HepG2 (cell line): ENCODE results near the gene PTCD1. TPM values are rescaled to one million over a fixed set of nuclear protein-coding genes. Genes with fewer than 3 reads are reported as not detected.

Source experiments
- ATAC-seq: fragments of 200-7000 bp; cut with Tn5 transposase; 3 replicates; pipeline ENCODE4 v1.9.1; 2020; ENCODE audit warnings: mild to moderate bottlenecking, moderate library complexity
- BruUV-seq: library from RNA; stranded (reverse); fragments of 400-500 nt; replicated peaks from 2 replicates; lab custom pipeline; 2021; lab: Mats Ljungman, UMichigan
- CTCF ChIA-PET: fragments of 300-600 bp; formaldehyde crosslinking; extraction: SDS; loops from one replicate; lab custom pipeline; 2021; ENCODE audit warnings: low total read pairs, inconsistent platforms, low intra/inter-chr PET ratio; lab: Yijun Ruan, JAX
- POLR2A ChIA-PET: fragments of 350-600 bp; sonication (Branson Sonifier 250); formaldehyde crosslinking; loops from one replicate; lab custom pipeline; 2020; ENCODE audit warnings: antibody characterized with exemption, inconsistent platforms; lab: Yijun Ruan, JAX
- DNase-seq: peaks from one replicate; pipeline ENCODE4 v3.0.0-alpha.2; 2015; ENCODE audit warnings: low spot score
- FAIRE-seq: peaks from 3 replicates; lab custom pipeline; 2011; peaks lifted over from hg19 to GRCh38; lab: Jason Lieb, UNC
- H2AFZ ChIP-seq: one replicate; pipeline ENCODE4 v1.6.1; 2011; ENCODE audit warnings: low read length, inconsistent platforms
- H3K27ac ChIP-seq: fragments of 300-600 bp; 3 replicates; pipeline ENCODE4 v1.8.0; 2011; ENCODE audit warnings: mixed run types, mild to moderate bottlenecking, mixed read lengths, low read length, inconsistent platforms; ENCODE audit not compliant: insufficient read depth; ENCODE audit errors: extremely low read length
- H3K27me3 ChIP-seq, 2 experiments: fragments of 200-600 bp in 1 of 2; 2 replicates in 1 of 2; 3 replicates in 1 of 2; pipeline versions ENCODE4 v1.6.0 to v1.8.0; 2011; ENCODE audit warnings: low read length in 2 of 2, mild to moderate bottlenecking in 2 of 2, moderate library complexity in 2 of 2, inconsistent platforms in 1 of 2; ENCODE audit not compliant: insufficient read depth in 2 of 2, control insufficient read depth in 1 of 2
- H3K36me3 ChIP-seq, 2 experiments: fragments of 200-600 bp in 1 of 2; replicated peaks in 1 of 2; 2 replicates in 1 of 2; 3 replicates in 1 of 2; pipeline versions ENCODE4 v1.5.1 to v1.8.0; 2011; ENCODE audit warnings: low read length in 2 of 2, inconsistent platforms in 1 of 2; ENCODE audit not compliant: insufficient read depth in 2 of 2, control insufficient read depth in 1 of 2
- H3K4me1 ChIP-seq: 2 replicates; pipeline ENCODE4 v1.5.1; 2012; ENCODE audit warnings: low read length, inconsistent platforms; ENCODE audit not compliant: insufficient read depth
- H3K4me2 ChIP-seq: 2 replicates; pipeline ENCODE4 v1.6.0; 2011; ENCODE audit warnings: low read depth, low read length, inconsistent platforms
- H3K4me3 ChIP-seq, 3 experiments: fragments of 200-600 bp in 1 of 3; sonication (generic), shearing (Covaris generic) in 1 of 3; replicated peaks in 1 of 3; 2 replicates each; pipeline ENCODE4 v1.5.1; 2011 to 2016; ENCODE audit warnings: low read length in 3 of 3, inconsistent platforms in 2 of 3, low read depth in 2 of 3, mild to moderate bottlenecking in 2 of 3, control low read depth in 1 of 3, mixed read lengths in 1 of 3; ENCODE audit not compliant: insufficient read depth in 1 of 3
- H3K79me2 ChIP-seq: one replicate; pipeline ENCODE4 v1.6.1; 2011; ENCODE audit warnings: low read length, inconsistent platforms; ENCODE audit not compliant: insufficient read depth
- H3K9ac ChIP-seq: 2 replicates; pipeline ENCODE4 v1.6.0; 2011; ENCODE audit warnings: mild to moderate bottlenecking, low read depth, low read length, inconsistent platforms; ENCODE audit not compliant: insufficient read depth
- H3K9me3 ChIP-seq: 2 replicates; pipeline ENCODE4 v1.5.1; 2012; ENCODE audit warnings: mild to moderate bottlenecking, low read length
- H4K20me1 ChIP-seq: 2 replicates; pipeline ENCODE4 v1.6.0; 2011; ENCODE audit warnings: inconsistent platforms, mild to moderate bottlenecking, low read length, moderate library complexity; ENCODE audit not compliant: insufficient read depth
- CBX5 ChIP-seq: sonication (generic); formaldehyde crosslinking; IDR thresholded peaks from 2 replicates; pipeline ENCODE4 v1.4.0; 2020; ENCODE audit warnings: missing genetic modification reagents, borderline replicate concordance
- RCOR2 ChIP-seq: IDR thresholded peaks from 2 replicates; pipeline ENCODE4 v1.6.1; 2016; ENCODE audit warnings: missing biosample characterization, missing genetic modification reagents
- ZNF430 ChIP-seq: sonication (generic); formaldehyde crosslinking; IDR thresholded peaks from 2 replicates; pipeline ENCODE4 v1.9.0; 2021; ENCODE audit warnings: mild to moderate bottlenecking, missing genetic modification reagents
- ZNF772 ChIP-seq: sonication (generic); formaldehyde crosslinking; IDR thresholded peaks from 2 replicates; pipeline ENCODE4 v1.5.0; 2020; ENCODE audit warnings: mild to moderate bottlenecking, missing genetic modification reagents
- WGBS: methylation state at CpG from one replicate; pipeline ENCODE4 v1.1.6; 2017; ENCODE audit warnings: low lambda C conversion rate; 5-methylcytosine and 5-hydroxymethylcytosine counted together
- in situ Hi-C: cut with HindIII; loops from 2 replicates; pipeline ENCODE4 v1.10.0; 2017; ENCODE audit warnings: low pct_unique_long_range_greater_than_20kb; ENCODE audit not compliant: extremely low pct_ligation_motif_present
- intact Hi-C: fragments of 100-400 bp; cut with micrococcal nuclease; formaldehyde crosslinking; loops from one replicate; pipeline ENCODE4 v1.10.0; 2022; ENCODE audit not compliant: unreplicated experiment
- polyA plus RNA-seq, 8 experiments: library from polyadenylated mRNA; depleted of rRNA in 3 of 8; stranded (reverse) in 7 of 8; unstranded in 1 of 8; fragments of >200 nt; fragmentation: Illumina TruSeq in 4 of 8; extraction: Trizol in 4 of 8; gene quantifications; 2 replicates each; pipeline versions ENCODE4 v1.2.1 to v1.2.3, GENCODE V29; 2011 to 2016; ENCODE audit warnings: low read depth in 4 of 8, missing spikeins in 1 of 8, mixed read lengths in 1 of 8; ENCODE audit not compliant: insufficient read depth in 1 of 8
- total RNA-seq, 5 experiments: library from RNA; depleted of rRNA; stranded (reverse); fragments of >200 nt; fragmentation: Illumina TruSeq; extraction: Trizol; gene quantifications; 2 replicates each; pipeline ENCODE4 v1.2.3, GENCODE V29; 2016; ENCODE audit warnings: low read depth in 1 of 5

The PTCD1 gene
- total and polyA plus RNA-seq, 2 of the 13 experiments (the other 11 are each of a cell fraction or from before 2014, with no cell fraction given): 3.0 to 8.4 TPM

DNA sequence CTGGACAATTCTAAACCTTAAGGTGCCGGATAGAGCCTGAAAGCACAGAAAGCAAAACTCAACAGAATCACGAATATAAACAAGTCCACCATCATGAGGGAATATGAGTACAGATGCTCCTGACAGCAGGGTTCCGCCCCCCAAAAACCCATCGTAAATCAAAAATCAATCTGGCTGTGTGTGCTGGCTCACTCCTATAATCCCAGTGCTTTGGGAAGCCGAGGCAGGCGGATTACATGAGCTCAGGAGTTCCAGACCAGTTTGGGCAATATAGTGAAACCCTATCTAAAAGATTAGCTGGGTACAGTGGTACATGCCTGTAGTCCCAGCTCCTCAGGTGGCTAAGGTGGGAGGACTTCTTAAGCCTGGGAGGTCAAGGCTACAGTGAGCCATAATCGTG lies 17.6 kb downstream of the PTCD1 start:
- 0 out of 2 replicates have a peak, but pooled peaks cover 11% of the 10 kb centered on the region for H3K4me1 ChIP-seq
- H3K36me3 ChIP-seq: peaks cover 31 to 68% of the 10 kb centered on the region in 2 experiments
- TF ChIP-seq CBX5 (CRISPR knock-in tag): no peak
- TF ChIP-seq, all 625 proteins: peak for 0
- intact Hi-C loops (no loop called here), in situ Hi-C loops (no loop called here)
- H4K20me1 ChIP-seq: 0 out of 2 replicates have a peak, but pooled peaks cover 2% of the 10 kb centered on the region
- ChIA-PET CTCF (no interaction called here), POLR2A (interaction anchor here (1.4 kb wide), 1 partner anchor 12 kb away, joined by 4 read pairs; the partner anchor contains the start of genes BUD31 and PDAP1)
- H3K4me2 ChIP-seq: no peak overlapping the region
- H3K9ac ChIP-seq: no peak overlapping the region
- no peak overlapping the region for H2AFZ ChIP-seq
- DNase-seq (no peak), FAIRE-seq (no peak), ATAC-seq (no peak)
- no peak overlapping the region for H3K4me3 ChIP-seq
- 98% methylated on average over 3 of the region's 7 CpGs for WGBS
- no peaks in the 10 kb centered on the region for H3K79me2 ChIP-seq
- H3K27me3 ChIP-seq: no peaks in the 10 kb centered on the region
- BruUV-seq: no TSS peak
- no peaks in the 10 kb centered on the region for H3K9me3 ChIP-seq
- no peak overlapping the region for H3K27ac ChIP-seq

DNA sequence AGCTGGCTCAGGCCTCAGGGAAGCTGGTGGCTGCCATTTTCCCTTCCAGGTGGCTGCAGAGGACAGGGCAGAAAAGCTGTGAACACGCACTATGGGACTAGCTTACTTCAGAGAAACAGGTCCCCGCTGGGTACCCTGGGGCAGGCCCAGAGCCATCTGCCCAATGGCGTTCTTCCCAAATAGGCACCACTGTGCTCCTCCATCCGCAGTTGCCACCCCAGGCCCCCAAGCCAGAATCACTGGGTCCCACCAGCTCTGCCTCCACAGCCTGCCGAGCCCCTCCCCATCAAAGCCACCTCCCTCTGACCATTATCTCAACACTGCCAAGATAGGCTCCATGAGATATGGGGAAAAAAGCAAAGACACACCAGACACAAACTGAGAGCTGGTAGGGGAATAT lies 18.4 kb downstream of the PTCD1 start:
- Histone ChIP-seq H2AFZ (no peak overlapping the region), H3K27ac (no peak overlapping the region), H3K9ac (no peak overlapping the region), H3K27me3 (no peaks in the 10 kb centered on the region), H4K20me1 (0 out of 2 replicates have a peak, but pooled peaks cover 2% of the 10 kb centered on the region), H3K4me3 (no peak overlapping the region), H3K36me3 (peaks cover 29 to 70% of the 10 kb centered on the region in 2 experiments), H3K79me2 (no peaks in the 10 kb centered on the region), H3K4me2 (no peak overlapping the region)
- 93% methylated on average over 3 of the region's 5 CpGs for WGBS
- DNase-seq: no peak
- ChIA-PET CTCF (no interaction called here), POLR2A (interaction anchor here (1.4 to 1.5 kb wide), 2 partner anchors 12 to 48 kb away, joined by 4 read pairs; partner anchors contain the start of genes BUD31 and PDAP1)
- no peak for FAIRE-seq
- BruUV-seq: no TSS peak
- intact Hi-C loops: no loop called here
- TF ChIP-seq ZNF772 (CRISPR knock-in tag): no peak
- no peak for TF ChIP-seq RCOR2 (CRISPR knock-in tag)
- no peak for TF ChIP-seq ZNF430
- TF ChIP-seq, all 625 proteins: peak for 0
- Histone ChIP-seq H3K9me3 (no peaks in the 10 kb centered on the region), H3K4me1 (0 out of 2 replicates have a peak, but pooled peaks cover 12% of the 10 kb centered on the region)
- in situ Hi-C loops: no loop called here
- ATAC-seq: no peak
